Fibroblast of the aortic adventitia (primary cell): ENCODE measurements around the gene RELL1. TPM values are rescaled to one million over a fixed set of nuclear protein-coding genes. Genes with fewer than 3 reads are reported as not detected.

ENCODE experiments used
- DNase-seq: peaks from one replicate; pipeline ENCODE4 v3.0.0-alpha.2; 2010; ENCODE audit warnings: low read depth
- H3K4me3 ChIP-seq: 2 replicates; pipeline ENCODE4 v1.5.1; 2011; ENCODE audit warnings: low read depth, mild to moderate bottlenecking, control low read depth, low read length, moderate library complexity
- total RNA-seq: library from RNA; depleted of rRNA; stranded (reverse); fragments of >200 nt; gene quantifications from 2 replicates; pipeline ENCODE4 v1.2.3, GENCODE V29; 2012; ENCODE audit warnings: low replicate concordance
- TF ChIP-seq, protein P1 (sequence below): IDR thresholded peaks from 2 replicates; pipeline ENCODE4 v1.5.1; 2011; ENCODE audit warnings: mild to moderate bottlenecking, low read length, control low read depth, inconsistent platforms; ENCODE audit not compliant: insufficient read depth

RELL1 gene
- total RNA-seq, 1 donor, result 65.7 TPM

DNA sequence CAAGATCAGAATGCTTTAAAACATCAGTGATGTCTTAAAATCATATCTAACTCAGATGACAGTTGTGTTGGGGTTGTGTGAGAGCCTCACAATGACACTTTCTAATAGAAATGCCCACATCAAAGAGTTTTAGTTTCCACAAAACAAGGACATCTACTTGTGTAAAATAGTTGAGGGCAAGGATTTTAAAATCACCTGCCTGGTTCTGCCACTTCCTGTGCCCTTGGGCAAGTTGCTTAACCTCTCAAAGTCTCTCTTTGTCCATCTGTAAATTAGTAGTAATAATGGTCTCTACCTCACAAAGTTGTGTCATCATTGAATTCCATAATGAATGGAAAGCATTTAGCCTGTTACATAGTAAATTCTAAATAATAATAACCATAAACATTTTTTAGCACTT lies 41.9 kb upstream of the RELL1 start:
- H3K4me3 ChIP-seq, result no peak overlapping the region
- DNase-seq, result no peak
- TF ChIP-seq, protein P1, sequence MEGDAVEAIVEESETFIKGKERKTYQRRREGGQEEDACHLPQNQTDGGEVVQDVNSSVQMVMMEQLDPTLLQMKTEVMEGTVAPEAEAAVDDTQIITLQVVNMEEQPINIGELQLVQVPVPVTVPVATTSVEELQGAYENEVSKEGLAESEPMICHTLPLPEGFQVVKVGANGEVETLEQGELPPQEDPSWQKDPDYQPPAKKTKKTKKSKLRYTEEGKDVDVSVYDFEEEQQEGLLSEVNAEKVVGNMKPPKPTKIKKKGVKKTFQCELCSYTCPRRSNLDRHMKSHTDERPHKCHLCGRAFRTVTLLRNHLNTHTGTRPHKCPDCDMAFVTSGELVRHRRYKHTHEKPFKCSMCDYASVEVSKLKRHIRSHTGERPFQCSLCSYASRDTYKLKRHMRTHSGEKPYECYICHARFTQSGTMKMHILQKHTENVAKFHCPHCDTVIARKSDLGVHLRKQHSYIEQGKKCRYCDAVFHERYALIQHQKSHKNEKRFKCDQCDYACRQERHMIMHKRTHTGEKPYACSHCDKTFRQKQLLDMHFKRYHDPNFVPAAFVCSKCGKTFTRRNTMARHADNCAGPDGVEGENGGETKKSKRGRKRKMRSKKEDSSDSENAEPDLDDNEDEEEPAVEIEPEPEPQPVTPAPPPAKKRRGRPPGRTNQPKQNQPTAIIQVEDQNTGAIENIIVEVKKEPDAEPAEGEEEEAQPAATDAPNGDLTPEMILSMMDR, result no peak

DNA sequence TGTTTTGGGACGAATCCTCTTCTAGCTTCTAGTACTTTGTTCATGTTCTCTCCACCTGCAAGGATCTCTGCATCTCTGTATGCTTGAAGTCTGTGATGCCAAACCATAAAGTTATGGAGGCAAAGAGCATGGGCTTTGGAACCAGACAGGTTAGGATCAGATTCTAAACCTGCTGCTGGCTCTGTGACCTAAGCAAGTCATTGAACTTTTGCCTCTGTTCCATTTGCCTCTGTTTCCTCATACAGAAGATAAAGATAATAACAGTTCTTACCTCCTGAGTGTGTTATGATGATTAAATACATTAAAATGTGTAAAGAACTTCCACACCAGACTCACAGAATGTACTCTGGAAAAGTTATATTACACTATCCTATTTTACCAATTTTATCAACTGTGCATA lies 41.5 kb upstream of the RELL1 start:
- TF ChIP-seq, protein P1, result no peak
- no peak overlapping the region for H3K4me3 ChIP-seq
- no peak for DNase-seq

DNA sequence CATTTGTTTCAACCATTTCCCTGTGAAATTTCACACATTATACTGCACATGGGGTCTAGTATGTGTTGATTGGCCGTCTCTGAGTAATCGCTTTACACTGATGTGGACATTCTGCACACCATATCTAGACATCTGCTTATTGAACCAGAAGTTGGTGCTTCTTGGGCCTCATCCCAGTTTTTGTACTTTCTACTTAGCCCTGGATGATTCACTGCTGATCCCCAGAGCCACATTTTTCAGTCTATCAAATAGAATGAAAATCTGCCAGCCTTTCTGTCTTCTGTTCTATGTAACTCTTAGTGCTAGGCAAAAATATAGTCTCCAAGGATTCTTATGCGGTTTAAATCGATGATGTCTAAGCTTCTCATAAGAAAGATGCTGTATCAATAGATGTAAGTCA lies 40.5 kb upstream of the RELL1 start:
- TF ChIP-seq, protein P1, result no peak
- H3K4me3 ChIP-seq, result no peak overlapping the region
- DNase-seq, result peak; percentile 66

DNA sequence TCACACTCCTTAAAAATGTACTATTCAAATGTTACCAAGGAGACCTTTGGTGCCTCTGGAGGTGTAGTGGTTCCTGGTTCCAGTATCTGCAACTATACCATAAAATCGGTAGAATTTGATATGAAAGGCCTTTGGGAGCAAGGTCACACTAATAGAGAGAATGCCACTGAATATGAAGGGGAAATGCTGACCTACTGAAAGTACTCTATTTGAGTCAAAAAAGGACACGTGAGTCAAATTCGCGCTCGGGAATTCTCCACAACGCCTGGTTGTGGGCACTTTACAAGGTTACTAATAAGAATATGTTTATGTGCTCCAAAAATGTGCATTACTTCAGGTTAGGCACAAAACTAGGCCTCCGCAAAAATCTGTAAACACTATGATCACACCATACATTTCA lies 39.5 kb upstream of the RELL1 start:
- no peak for DNase-seq
- no peak overlapping the region for H3K4me3 ChIP-seq
- TF ChIP-seq, protein P1, result no peak

DNA sequence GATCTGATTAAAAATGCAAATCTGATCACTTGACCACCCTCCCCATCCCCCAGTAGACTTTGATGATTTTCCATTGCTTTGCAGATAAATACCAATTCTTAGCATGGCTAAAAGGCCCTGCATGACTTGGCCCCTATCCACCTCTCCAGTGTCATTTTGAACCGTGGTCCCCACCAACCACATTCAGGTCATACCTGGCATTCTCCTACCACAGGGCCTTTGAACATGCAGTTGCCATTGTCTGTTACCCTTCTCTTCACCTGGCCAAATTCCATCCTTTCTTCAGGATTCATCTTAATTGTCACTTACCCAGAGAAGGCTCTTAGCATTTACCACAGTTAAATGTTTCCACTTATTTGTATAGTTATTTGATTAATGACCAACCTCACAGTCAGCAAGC lies 36.9 kb upstream of the RELL1 start:
- TF ChIP-seq, protein P1, result no peak
- DNase-seq, result no peak
- H3K4me3 ChIP-seq, result no peak overlapping the region

DNA sequence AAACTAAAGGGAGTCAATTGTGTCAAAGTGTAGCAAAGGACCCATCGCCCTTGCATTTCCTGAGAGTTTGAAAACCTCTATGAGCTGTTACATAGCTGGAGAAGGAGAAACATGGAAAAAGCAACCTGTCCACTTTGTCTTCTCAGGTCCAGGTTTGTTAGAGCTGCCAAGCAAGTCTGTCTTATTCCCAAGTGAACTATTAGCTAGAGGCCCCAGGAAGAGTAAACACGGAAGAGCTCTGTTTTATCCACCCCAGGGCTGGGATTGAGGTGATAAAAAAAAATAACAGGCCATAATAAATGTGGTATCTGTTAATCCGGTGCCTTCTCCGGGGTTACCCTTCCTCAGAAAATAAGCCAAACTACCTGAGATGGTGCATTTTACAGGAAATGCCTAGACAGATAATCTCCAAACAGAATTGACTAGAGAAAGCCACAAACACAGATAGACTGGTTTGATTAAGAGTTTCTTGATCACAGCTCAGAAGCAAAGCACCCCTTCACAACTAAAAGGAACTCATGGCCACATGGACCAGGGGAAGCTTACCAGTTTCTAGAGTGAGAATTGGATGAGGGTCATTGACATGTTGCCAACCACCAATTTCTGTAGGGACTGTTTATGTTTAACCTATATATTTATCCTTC lies 35.9 kb upstream of the RELL1 start:
- DNase-seq, result no peak
- TF ChIP-seq, protein P1, result no peak
- H3K4me3 ChIP-seq, result no peak overlapping the region

DNA sequence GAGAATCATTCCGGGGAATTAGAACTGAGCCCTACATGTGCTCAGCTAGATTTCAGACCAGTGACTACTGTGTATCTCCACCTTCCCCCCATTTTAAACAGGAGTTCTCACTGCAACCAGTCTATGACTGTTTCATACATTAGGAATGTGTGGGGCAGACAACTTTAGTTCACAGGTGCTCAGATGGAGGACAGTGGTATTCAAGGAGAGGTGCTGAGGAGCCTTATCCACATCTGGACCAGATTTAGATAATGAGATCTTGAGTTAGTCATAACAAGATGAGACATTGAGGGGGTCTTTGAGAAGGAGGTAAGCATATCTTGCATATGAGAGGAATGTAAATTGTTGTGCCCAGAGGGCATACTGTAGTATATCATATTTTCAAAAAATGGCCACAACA lies 32.8 kb upstream of the RELL1 start:
- no peak overlapping the region for H3K4me3 ChIP-seq
- DNase-seq, result no peak

More for the DNA sequence above, 32.8 kb upstream of the RELL1 start:
- TF ChIP-seq, protein P1, result no peak
